CD4-positive, alpha-beta T cell treated with Interleukin-10 for 1 hour (primary cell): Measurements from ENCODE around the gene ASB3.
A peak's percentile ranks its signal among the peaks of the same experiment; 100 is the strongest.
"Not testable (repeated sequence)": the region's sequence is repeated elsewhere in the genome, so short reads cannot be mapped to it uniquely, and the experiment has no call there.

Source experiments
- DNase-seq: peaks from one replicate; pipeline ENCODE4 v3.0.0-alpha.2; 2020

ASB3 gene

DNA sequence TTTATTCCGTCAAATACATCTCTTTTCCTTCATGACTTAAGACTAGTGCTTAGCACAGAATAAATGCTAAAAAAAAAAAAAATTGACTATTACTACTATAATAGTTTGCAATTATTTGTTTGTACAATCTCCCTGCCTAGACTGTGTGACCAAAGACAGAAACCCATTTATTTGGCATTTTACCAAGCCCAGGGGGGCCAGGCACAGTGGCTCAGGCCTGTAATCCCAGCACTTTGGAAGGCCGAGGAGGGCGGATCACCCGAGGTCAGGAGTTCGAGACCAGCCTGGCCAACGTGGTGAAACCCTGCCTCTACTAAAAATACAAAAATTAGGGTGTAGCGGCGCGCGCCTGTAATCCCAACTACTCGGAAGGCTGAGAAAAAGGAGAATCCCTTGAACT is 1.4 kb downstream of the ASB3 start:
- DNase-seq, result no peak

DNA sequence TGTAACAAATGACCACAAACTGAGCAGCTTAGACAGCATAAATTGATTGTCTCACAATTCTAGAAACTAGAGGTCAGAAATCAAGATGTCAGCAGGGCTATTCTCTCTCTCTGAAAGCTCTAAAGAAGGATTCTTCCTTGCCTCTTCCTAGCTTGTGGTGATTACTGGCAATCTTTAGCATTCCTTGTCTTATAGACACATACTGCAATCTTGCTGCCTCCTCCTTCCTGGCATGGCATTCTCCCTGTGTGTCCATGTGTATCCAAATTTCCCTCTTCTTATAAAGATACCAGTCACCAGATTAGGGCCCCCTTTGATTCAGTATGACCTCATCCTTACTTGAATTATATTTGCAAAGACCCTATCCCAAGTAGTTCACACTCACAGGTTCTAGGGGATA is 2.3 kb downstream of the ASB3 start:
- no peak for DNase-seq

GRCh38 chr2:53782676-53783075 is 4.1 kb downstream of the ASB3 start:
- DNase-seq, result no peak

DNA sequence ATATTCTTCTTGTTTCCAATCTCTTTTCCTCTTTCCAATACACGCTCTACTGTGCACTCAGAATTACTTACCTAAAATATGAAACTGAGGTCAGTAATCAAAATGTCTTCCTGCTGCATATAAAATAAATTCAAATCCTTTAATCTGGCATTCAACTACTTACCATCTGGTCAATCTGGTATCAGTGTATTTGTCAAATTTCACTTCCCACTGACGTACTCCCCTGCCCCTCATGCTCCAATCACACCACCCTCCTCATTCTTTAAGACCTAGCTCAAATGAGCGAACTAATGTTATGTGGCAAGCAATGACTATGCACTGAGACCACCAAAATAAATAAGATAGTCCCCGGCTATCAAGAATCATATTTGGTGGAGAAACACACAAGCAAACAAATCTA is 6.7 kb downstream of the ASB3 start:
- no peak for DNase-seq

DNA sequence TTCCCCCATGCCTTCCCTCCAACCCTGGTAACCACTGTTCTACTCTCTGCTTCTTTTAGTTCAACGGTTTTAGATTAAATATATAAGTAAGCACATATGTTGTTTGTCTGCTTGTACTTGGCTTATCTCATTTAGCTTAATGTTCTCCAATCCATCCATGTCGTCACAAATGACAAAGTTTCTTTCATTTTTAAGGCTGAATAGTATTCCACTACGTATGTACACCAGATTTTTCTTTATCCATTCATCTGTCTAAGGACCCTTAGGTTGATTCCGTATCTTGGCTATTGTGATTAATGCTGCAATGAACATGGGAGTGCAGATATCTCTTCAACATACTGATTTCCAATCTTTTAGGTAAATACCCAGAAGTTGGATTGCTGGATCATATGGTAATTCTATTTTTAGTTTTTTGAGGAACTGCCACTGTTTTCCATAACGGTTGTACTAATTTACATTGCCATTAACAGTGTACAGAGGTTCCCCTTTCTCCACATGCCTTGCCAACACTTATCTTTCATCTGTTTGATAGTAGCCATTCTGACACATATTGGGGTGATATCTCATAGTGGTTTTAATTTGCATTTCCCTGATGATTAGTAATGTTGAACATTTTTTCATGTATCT is 8.1 kb downstream of the ASB3 start:
- DNase-seq, result no peak

DNA sequence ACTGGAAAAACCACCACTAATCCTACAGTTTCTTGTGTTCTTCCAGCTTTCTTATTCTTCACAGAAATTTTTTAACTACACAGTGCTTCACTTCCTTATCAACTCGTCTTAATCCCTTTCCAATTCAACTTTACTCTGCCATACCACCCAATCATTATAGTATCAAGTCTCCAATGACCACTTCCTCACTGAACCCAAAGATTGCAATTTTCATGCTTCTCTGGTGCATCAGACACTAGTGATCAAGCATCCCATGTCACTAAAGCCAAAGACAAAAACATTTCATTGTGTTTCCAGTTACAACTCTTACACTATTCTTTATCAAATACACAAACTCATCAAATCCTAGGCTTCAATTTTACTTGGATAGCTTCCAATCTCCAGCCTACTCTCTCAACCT is 9.6 kb downstream of the ASB3 start:
- DNase-seq, result no peak

DNA sequence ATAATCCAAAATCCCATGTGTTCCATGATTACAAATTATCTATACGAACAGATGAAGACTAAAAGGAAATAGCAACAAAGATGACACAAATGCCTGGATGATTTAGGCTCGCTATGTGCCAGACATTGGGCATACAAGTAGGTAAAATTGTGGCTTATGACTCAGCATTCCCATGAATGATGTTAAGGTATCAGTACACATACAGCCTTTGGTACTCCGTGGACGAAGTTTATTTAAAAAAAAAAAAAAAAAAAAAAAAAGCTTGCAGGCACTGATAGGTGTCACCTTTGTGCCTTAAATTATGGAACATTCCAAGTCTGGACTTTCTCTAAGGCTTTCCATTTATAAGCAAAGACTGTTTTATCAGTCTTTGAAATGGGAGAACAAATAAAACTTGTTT is 16.5 kb downstream of the ASB3 start:
- no peak for DNase-seq

DNA sequence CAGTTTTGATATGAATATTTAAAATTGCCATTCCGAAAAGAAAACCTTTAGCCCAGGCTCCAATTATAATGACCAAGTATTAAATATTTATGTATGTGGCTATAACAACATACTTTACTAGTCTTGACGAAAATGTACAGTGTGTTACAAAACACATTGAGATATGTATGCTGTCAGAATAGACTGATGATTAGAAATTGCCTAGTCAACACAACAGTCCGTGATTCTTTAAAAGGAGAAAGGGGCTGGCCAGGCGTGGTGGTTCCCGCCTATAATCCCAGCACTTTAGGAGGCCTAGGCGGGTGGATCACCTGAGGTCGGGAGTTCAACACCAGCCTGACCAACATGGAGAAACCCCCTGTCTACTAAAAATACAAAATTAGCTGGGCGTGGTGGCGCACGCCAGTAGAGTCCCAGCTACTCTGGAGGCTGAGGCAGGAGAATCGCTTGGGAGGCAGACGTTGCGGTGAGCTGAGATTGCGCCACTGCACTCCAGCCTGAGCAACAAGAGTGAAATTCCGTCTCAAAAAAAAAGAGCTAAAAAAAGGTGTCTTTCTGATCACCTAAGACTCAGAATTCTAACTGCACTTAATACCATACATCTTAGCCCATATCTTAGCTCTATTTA is 17.3 kb downstream of the ASB3 start:
- DNase-seq, result no peak

GRCh38 chr2:53768242-53768542 is 18.6 kb downstream of the ASB3 start:
- DNase-seq, result no peak

- peak; percentile 86 for DNase-seq
These were observed 19.1 kb downstream of the ASB3 start, which contains the start of gene CHAC2 for GRCh38 chr2:53767405-53768241. CHAC2 (plus strand) TSS chr2:53767804; CDS start chr2:53767887, 83 bp downstream.

DNA sequence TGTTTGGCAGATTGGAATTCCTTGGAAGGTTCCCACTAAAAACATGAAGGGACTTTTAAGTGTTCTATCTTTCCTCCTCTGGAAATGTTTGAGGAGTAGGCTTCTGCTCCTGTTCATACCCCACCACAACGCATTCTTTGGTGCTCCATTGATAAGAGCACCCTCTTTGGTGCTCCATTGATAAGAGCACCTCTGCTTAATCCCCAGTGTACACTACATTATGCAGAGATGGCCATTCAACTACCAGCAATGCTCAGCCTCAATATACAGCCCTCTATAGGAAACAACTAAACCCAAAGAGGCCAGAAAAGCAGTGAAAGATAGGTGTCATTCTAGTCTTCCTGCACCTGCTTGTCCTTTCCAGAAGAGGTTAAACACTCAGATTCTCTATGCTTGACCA is 21.0 kb downstream of the ASB3 start:
- no peak for DNase-seq

- not testable (repeated sequence) for DNase-seq
These were observed 29.5 kb downstream of the ASB3 start for GRCh38 chr2:53757206-53757605.

GRCh38 chr2:53756644-53757043 is 30.1 kb downstream of the ASB3 start:
- DNase-seq, result no peak

DNA sequence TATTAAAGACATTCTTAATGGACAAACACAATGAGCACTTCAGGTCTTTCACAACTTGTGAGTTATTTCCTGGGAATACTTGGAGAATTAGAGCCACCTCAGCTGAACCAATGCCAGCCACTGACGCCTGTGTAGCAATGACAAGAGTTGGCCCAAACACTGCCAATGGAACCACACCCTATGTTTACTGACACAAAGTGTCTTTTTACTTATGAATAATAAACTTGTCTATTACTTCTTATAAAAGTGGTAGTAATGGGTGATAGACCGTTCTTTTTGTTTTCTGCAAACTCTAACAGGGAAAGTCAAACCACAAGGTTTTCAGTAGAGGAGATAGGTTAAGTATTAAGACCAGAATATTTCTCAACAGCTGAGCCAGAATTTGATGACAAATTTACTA is 31.6 kb downstream of the ASB3 start:
- DNase-seq, result no peak

GRCh38 chr2:53753041-53753440 is 33.7 kb downstream of the ASB3 start:
- no peak for DNase-seq

- no peak for DNase-seq
These were observed 34.4 kb downstream of the ASB3 start for GRCh38 chr2:53752385-53752784.

GRCh38 chr2:53751728-53752127 is 35.0 kb downstream of the ASB3 start:
- no peak for DNase-seq

DNA sequence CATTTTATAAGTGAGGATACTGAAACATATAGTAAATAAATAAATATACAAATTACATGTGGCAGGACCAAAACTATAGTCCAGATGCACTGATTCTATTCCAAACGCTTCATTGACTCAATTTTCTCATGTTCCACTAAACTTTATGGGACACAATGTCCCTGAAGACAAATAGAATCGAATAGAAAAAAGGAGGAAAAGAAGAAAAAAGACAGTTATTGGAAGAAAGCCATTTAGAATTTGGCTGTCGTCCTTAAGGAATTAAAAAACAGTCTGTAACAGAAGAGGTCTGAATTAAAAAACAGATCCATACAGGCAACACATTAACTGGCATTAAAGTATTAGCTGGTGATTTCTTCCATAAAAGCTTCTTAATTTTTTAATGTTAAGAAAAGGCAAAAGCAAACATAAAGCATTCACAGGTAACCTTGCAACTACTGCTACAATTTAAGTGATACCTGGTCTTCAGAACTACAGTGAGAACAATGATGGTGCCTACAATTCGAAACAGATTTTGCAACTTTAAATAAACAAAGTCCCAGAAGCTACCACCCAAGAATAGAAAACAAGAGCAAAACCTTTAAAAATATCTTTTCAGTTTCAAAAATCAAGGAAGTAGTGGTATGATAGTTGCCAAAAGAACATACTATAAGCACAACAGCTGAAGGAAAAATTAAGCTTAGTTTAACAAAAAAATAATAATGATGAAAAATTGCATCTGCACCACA is 36.5 kb downstream of the ASB3 start:
- no peak for DNase-seq

GRCh38 chr2:53744395-53745065 is 42.2 kb downstream of the ASB3 start:
- no peak for DNase-seq

GRCh38 chr2:53740170-53740569 is 46.6 kb downstream of the ASB3 start:
- no peak for DNase-seq

GRCh38 chr2:53739032-53739431 is 47.7 kb downstream of the ASB3 start:
- no peak for DNase-seq

DNA sequence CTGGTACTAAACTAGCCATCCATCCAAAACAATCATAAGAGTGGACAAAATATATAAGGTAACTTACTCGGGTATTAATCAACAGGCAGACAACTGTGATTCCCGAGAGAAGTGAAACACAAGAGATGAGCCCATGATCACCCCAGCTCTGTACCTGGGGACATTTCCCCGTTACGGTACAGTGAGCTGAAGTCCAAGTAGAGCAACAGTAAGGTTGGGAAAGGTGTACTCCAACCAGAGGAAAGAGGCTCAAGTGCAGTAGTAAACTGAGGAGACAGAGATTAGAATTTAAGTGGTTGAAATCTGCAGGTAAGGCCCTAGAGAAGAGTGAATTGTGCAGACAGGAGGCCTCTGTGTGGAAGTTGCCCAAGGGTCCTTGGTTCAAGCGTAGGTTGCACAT is 49.7 kb downstream of the ASB3 start:
- no peak for DNase-seq

- no peak for DNase-seq
These were observed 57.5 kb downstream of the ASB3 start for GRCh38 chr2:53729143-53729762.
